GM23338 (cell line): ENCODE measurements around the gene MLST8. TPM values are rescaled to one million over a fixed set of nuclear protein-coding genes. Genes with fewer than 3 reads are reported as not detected.

Source experiments
- ATAC-seq: fragments of 200-7000 bp; cut with Tn5 transposase; 3 replicates; pipeline ENCODE4 v1.9.1; 2020
- DNase-seq: peaks from one replicate; pipeline ENCODE4 v3.0.0-alpha.2; 2015; ENCODE audit warnings: low spot score
- H2AFZ ChIP-seq: fragments of 200-600 bp; sonication (generic); 2 replicates; pipeline ENCODE4 v1.8.0; 2016; ENCODE audit warnings: antibody characterized with exemption, mild to moderate bottlenecking, moderate library complexity
- H3F3A ChIP-seq: fragments of 200-600 bp; sonication (generic); replicated peaks from 2 replicates; pipeline ENCODE4 v1.8.0; 2017; ENCODE audit warnings: antibody characterized with exemption, mixed run types, low read depth
- H3K27ac ChIP-seq: fragments of 200-600 bp; sonication (generic); 2 replicates; pipeline ENCODE4 v1.6.1; 2016; ENCODE audit warnings: low read depth
- H3K27me3 ChIP-seq: fragments of 200-600 bp; sonication (generic); 2 replicates; pipeline ENCODE4 v1.8.0; 2016; ENCODE audit warnings: mild to moderate bottlenecking, mixed run types, moderate library complexity; ENCODE audit not compliant: insufficient read depth
- H3K36me3 ChIP-seq: fragments of 200-600 bp; sonication (generic); 2 replicates; pipeline ENCODE4 v1.8.0; 2016; ENCODE audit warnings: mild to moderate bottlenecking; ENCODE audit not compliant: insufficient read depth
- H3K4me1 ChIP-seq: fragments of 200-600 bp; sonication (generic); 2 replicates; pipeline ENCODE4 v1.8.0; 2016; ENCODE audit warnings: mild to moderate bottlenecking, moderate library complexity; ENCODE audit not compliant: insufficient read depth
- H3K4me2 ChIP-seq: fragments of 200-600 bp; sonication (generic); 2 replicates; pipeline ENCODE4 v1.7.1; 2017; ENCODE audit warnings: mixed run types
- H3K4me3 ChIP-seq: fragments of 200-600 bp; sonication (generic); 2 replicates; pipeline ENCODE4 v1.6.1; 2016; ENCODE audit warnings: mixed run types
- H3K79me2 ChIP-seq: fragments of 200-600 bp; sonication (generic); replicated peaks from 2 replicates; pipeline ENCODE4 v1.8.0; 2017; ENCODE audit warnings: mild to moderate bottlenecking; ENCODE audit not compliant: insufficient read depth
- H3K9me2 ChIP-seq: fragments of 200-600 bp; sonication (generic); 2 replicates; pipeline ENCODE4 v1.8.0; 2017; ENCODE audit not compliant: insufficient read depth
- H4K20me1 ChIP-seq: fragments of 200-600 bp; sonication (generic); replicated peaks from 2 replicates; pipeline ENCODE4 v1.8.0; 2017; ENCODE audit warnings: mild to moderate bottlenecking; ENCODE audit not compliant: insufficient read depth
- H3K27ac Mint-ChIP-seq: 2 replicates; pipeline ENCODE4 v1.8.0; 2020; ENCODE audit warnings: inconsistent platforms, mild to moderate bottlenecking, moderate library complexity, mixed read lengths
- H3K27me3 Mint-ChIP-seq: 3 replicates; pipeline ENCODE4 v1.8.0; 2022; ENCODE audit warnings: low read depth, mild to moderate bottlenecking, moderate library complexity, mixed read lengths, inconsistent platforms; ENCODE audit not compliant: insufficient read depth, poor library complexity
- H3K36me3 Mint-ChIP-seq: 3 replicates; pipeline ENCODE4 v1.8.0; 2021; ENCODE audit warnings: low read depth, mild to moderate bottlenecking, inconsistent platforms, moderate library complexity, mixed read lengths
- H3K4me1 Mint-ChIP-seq: 3 replicates; pipeline ENCODE4 v1.8.0; 2020; ENCODE audit warnings: mild to moderate bottlenecking, inconsistent platforms, mixed read lengths
- H3K4me3 Mint-ChIP-seq: 3 replicates; pipeline ENCODE4 v1.8.0; 2021; ENCODE audit warnings: moderate library complexity, mild to moderate bottlenecking, inconsistent platforms, mixed read lengths
- H3K9me3 Mint-ChIP-seq: 3 replicates; pipeline ENCODE4 v1.8.0; 2020; ENCODE audit warnings: moderate library complexity, mild to moderate bottlenecking, inconsistent platforms, mixed read lengths
- CREB1 ChIP-seq: fragments of 250-450 bp; sonication (Bioruptor Pico); IDR thresholded peaks from 2 replicates; pipeline ENCODE4 v1.5.0; 2020; ENCODE audit warnings: low read depth, mild to moderate bottlenecking, moderate library complexity
- ETS1 ChIP-seq: IDR thresholded peaks from 2 replicates; pipeline ENCODE4 v1.6.1; 2016; ENCODE audit warnings: antibody characterized with exemption
- EZH2 ChIP-seq: fragments of 200-600 bp; sonication (generic); IDR thresholded peaks from one replicate; pipeline ENCODE4 v1.8.0; 2017; ENCODE audit warnings: antibody characterized with exemption, mild to moderate bottlenecking, low read depth; ENCODE audit not compliant: unreplicated experiment
- EZH2phosphoT487 ChIP-seq: fragments of 200-600 bp; sonication (generic); IDR thresholded peaks from one replicate; pipeline ENCODE4 v1.8.1; 2018; ENCODE audit warnings: antibody characterized with exemption; ENCODE audit not compliant: unreplicated experiment
- JUNB ChIP-seq: IDR thresholded peaks from one replicate; pipeline ENCODE4 v1.6.1; 2016; ENCODE audit warnings: antibody characterized with exemption; ENCODE audit not compliant: unreplicated experiment
- NANOG ChIP-seq: IDR thresholded peaks from 2 replicates; pipeline ENCODE4 v1.6.1; 2016; ENCODE audit warnings: antibody characterized with exemption, borderline replicate concordance
- POLR2AphosphoS5 ChIP-seq: IDR thresholded peaks from 2 replicates; pipeline ENCODE4 v1.6.1; 2016; ENCODE audit warnings: antibody characterized with exemption, low read depth
- REST ChIP-seq: IDR thresholded peaks from one replicate; pipeline ENCODE4 v1.6.1; 2018; ENCODE audit warnings: antibody characterized with exemption; ENCODE audit not compliant: unreplicated experiment
- STAT1 ChIP-seq: IDR thresholded peaks from one replicate; pipeline ENCODE4 v1.6.1; 2016; ENCODE audit warnings: antibody characterized with exemption; ENCODE audit not compliant: unreplicated experiment
- ZNF114 ChIP-seq: fragments of 250-450 bp; sonication (Bioruptor Pico); IDR thresholded peaks from 2 replicates; pipeline ENCODE4 v1.5.0; 2020; ENCODE audit warnings: mild to moderate bottlenecking, moderate library complexity
- ZNF331 ChIP-seq: fragments of 250-450 bp; sonication (Bioruptor Pico); IDR thresholded peaks from 2 replicates; pipeline ENCODE4 v1.5.0; 2020; ENCODE audit warnings: low read depth, mild to moderate bottlenecking, moderate library complexity
- ZNF462 ChIP-seq: fragments of 250-450 bp; sonication (Bioruptor Pico); IDR thresholded peaks from 2 replicates; pipeline ENCODE4 v1.5.0; 2020; ENCODE audit warnings: mild to moderate bottlenecking, moderate library complexity
- polyA plus RNA-seq: library from polyadenylated mRNA; unstranded; fragments of >200 nt; fragmentation: Nextera tagmentation; extraction: Ambion mirVana; gene quantifications from 2 replicates; pipeline ENCODE4 v1.2.1, GENCODE V29; 2016
- total RNA-seq: library from RNA; depleted of rRNA; stranded (reverse); fragments of >200 nt; shearing (Covaris generic); gene quantifications from 2 replicates; pipeline ENCODE4 v1.2.3, GENCODE V29; 2014
- TF ChIP-seq, protein P1 (sequence below), 2 experiments: fragments of 200-600 bp in 1 of 2; sonication (generic) in 1 of 2; conservative IDR thresholded peaks; 2 replicates each; pipeline versions ENCODE4 v1.5.1 to v1.6.1; 2016 to 2017; ENCODE audit warnings: antibody characterized with exemption in 2 of 2, low read depth in 2 of 2, mild to moderate bottlenecking in 2 of 2, moderate library complexity in 1 of 2

The MLST8 gene
- total and polyA plus RNA-seq, 2 experiments from 2014 or later = 58.8 to 138 TPM

DNA sequence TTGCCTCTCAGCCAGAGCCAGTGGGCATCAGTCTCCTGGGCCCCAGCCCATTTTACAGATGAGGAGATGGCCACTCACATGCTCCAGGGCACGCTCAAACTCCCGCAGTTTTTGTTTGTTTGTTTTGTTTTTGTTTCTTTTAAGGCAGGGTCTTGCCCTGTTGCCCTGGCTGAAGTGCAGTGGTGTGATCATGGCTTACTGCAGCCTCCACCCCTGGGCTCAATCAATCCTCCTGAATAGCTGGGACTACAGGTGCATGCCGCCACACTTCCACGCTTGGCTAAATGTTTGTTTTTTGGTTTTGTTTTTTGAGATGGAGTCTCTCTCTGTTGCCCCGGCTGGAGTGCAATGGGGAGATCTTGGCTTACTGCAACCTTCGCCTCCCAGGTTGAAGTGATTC lies 21.7 kb downstream of the MLST8 start:
- Histone ChIP-seq H3K36me3 (0 out of 2 replicates have a peak, but pooled peaks cover 4% of the 10 kb centered on the region), H3K79me2 (peaks cover 44% of the 10 kb centered on the region), H3K4me1 (no peaks in the 10 kb centered on the region; the same call in 1 of the 2 replicates), H3K27me3 (no peaks in the 10 kb centered on the region), H3F3A (peaks cover 5% of the 10 kb centered on the region; the same call in 1 of the 2 replicates), H3K4me2 (no peak overlapping the region), H4K20me1 (peaks cover 5% of the 10 kb centered on the region), H3K9me2 (no peaks in the 10 kb centered on the region), H3K4me3 (no peak overlapping the region), H3K27ac (no peak overlapping the region), H2AFZ (no peak overlapping the region)
- Mint-ChIP-seq H3K4me1 (no peaks in the 10 kb centered on the region; the same call in 2 of the 3 replicates), H3K27ac (no peak overlapping the region), H3K9me3 (no peaks in the 10 kb centered on the region), H3K27me3 (peaks cover 14% of the 10 kb centered on the region), H3K4me3 (no peak overlapping the region), H3K36me3 (peaks cover 6% of the 10 kb centered on the region; the same call in 2 of the 3 replicates)
- ATAC-seq (no peak), DNase-seq (no peak)
- TF ChIP-seq ZNF331 = no peak
- TF ChIP-seq NANOG = no peak
- no peak for TF ChIP-seq CREB1 (CRISPR knock-in tag)
- no peak for TF ChIP-seq ZNF462 (CRISPR knock-in tag)
- TF ChIP-seq STAT1 = no peak
- TF ChIP-seq POLR2AphosphoS5 = no peak
- no peak for TF ChIP-seq ETS1
- TF ChIP-seq ZNF114 (CRISPR knock-in tag) = no peak
- TF ChIP-seq, protein P1, sequence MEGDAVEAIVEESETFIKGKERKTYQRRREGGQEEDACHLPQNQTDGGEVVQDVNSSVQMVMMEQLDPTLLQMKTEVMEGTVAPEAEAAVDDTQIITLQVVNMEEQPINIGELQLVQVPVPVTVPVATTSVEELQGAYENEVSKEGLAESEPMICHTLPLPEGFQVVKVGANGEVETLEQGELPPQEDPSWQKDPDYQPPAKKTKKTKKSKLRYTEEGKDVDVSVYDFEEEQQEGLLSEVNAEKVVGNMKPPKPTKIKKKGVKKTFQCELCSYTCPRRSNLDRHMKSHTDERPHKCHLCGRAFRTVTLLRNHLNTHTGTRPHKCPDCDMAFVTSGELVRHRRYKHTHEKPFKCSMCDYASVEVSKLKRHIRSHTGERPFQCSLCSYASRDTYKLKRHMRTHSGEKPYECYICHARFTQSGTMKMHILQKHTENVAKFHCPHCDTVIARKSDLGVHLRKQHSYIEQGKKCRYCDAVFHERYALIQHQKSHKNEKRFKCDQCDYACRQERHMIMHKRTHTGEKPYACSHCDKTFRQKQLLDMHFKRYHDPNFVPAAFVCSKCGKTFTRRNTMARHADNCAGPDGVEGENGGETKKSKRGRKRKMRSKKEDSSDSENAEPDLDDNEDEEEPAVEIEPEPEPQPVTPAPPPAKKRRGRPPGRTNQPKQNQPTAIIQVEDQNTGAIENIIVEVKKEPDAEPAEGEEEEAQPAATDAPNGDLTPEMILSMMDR (conservative IDR thresholded peaks at IDR 0.05; ENCODE audit: low read depth in 2 of 2) = no peak
- TF ChIP-seq EZH2 = no peak
- TF ChIP-seq EZH2phosphoT487 = no peak
- TF ChIP-seq REST = no peak
- TF ChIP-seq JUNB = no peak
